ENCODE data around the gene EHF. TPM values are rescaled to one million over a fixed set of nuclear protein-coding genes. Genes with fewer than 3 reads are reported as not detected.

Gene EHF
- total and polyA plus RNA-seq, 2 of the 13 experiments (the other 11 are each of a cell fraction or from before 2014, with no cell fraction given): 0.04 to 0.46 TPM

DNA sequence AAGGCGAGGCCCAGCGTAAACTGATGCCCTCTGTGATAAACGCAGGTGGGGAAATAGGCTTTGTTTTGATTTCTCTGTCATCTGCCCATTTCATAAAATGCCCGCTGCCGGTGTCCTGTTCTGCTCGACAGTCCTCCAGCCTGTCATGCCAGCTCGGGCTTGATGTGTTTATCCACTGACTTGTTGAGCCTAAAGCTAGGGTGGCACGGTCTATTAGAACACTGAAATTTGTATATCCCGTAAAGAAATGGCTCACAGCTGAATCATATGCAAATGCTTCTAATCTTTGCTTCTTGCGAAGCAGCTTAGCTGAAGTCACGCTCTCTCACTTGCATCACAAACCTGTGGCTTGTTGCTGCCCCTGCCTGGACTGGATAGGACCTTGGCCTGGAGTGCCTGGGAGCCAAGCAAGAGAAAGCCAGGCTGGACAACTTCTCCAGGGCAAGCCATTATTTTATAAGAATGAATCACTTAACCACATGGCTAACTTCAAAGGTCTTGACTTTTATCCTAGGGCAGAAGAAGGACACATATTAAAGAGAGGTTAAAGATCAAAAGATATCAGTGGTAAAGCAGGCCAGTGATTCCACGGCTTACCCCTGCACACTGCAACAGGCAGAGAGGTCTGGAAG lies 33.1 kb downstream of the EHF start (continued):
- TF ChIP-seq, protein P1, sequence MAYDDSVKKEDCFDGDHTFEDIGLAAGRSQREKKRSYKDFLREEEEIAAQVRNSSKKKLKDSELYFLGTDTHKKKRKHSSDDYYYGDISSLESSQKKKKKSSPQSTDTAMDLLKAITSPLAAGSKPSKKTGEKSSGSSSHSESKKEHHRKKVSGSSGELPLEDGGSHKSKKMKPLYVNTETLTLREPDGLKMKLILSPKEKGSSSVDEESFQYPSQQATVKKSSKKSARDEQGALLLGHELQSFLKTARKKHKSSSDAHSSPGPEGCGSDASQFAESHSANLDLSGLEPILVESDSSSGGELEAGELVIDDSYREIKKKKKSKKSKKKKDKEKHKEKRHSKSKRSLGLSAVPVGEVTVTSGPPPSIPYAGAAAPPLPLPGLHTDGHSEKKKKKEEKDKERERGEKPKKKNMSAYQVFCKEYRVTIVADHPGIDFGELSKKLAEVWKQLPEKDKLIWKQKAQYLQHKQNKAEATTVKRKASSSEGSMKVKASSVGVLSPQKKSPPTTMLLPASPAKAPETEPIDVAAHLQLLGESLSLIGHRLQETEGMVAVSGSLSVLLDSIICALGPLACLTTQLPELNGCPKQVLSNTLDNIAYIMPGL (CRISPR knock-in tag; IDR thresholded peaks at IDR 0.05; ENCODE audit: borderline replicate concordance in 1 of 2, low read depth in 1 of 2): peak in 1 of 2 experiments; percentile 45; a peak in 1 of 4 replicates
- TF ChIP-seq NFE2L1 (CRISPR knock-in tag; IDR thresholded peaks at IDR 0.05; ENCODE audit: borderline replicate concordance) (no peak), PCBP2 (optimal IDR thresholded peaks at IDR 0.05; ENCODE audit: low read depth, low read length, poor library complexity, severe bottlenecking) (no peak), SALL1 (CRISPR knock-in tag; IDR thresholded peaks at IDR 0.05) (peak; percentile 64), EZH2 (conservative IDR thresholded peaks at IDR 0.05; ENCODE audit: low read depth, low read length) (no peak), NONO (IDR thresholded peaks at IDR 0.05) (no peak), NONO (CRISPR knock-in tag; conservative IDR thresholded peaks at IDR 0.05) (peak; percentile 53; the same call in 1 of the 2 replicates), MLLT10 (CRISPR knock-in tag; IDR thresholded peaks at IDR 0.05) (no peak), ERF (CRISPR knock-in tag; IDR thresholded peaks at IDR 0.05) (peak; percentile 40; the same call in 1 of the 2 replicates), ZNF598 (CRISPR knock-in tag; IDR thresholded peaks at IDR 0.05; ENCODE audit: borderline replicate concordance) (no peak), NR2F6 (IDR thresholded peaks at IDR 0.05) (no peak), NR2F6 (CRISPR knock-in tag; IDR thresholded peaks at IDR 0.05) (peak; percentile 50; the same call in 1 of the 2 replicates)
- TF ChIP-seq, protein P2, sequence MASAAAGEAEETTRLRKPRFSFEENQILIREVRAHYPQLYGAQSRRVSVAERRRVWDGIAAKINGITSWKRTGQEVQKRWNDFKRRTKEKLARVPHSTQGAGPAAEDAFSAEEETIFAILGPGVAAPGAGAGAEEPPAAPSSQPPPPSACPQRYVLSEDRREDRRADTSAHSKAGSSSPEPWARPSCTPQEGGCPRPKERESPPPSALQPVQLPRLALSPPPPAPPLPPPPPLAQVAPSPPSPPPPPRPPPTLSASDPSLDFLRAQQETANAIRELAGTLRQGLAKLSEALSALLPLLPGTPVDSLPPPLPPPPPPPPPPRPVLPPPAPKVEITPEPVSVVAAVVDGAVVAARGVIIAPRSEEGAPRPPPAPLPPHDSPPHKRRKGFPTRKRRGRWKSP (CRISPR knock-in tag; IDR thresholded peaks at IDR 0.05): 0 out of 2 replicates have a peak, but pooled peaks have one; percentile 4
- TF ChIP-seq, protein P3, sequence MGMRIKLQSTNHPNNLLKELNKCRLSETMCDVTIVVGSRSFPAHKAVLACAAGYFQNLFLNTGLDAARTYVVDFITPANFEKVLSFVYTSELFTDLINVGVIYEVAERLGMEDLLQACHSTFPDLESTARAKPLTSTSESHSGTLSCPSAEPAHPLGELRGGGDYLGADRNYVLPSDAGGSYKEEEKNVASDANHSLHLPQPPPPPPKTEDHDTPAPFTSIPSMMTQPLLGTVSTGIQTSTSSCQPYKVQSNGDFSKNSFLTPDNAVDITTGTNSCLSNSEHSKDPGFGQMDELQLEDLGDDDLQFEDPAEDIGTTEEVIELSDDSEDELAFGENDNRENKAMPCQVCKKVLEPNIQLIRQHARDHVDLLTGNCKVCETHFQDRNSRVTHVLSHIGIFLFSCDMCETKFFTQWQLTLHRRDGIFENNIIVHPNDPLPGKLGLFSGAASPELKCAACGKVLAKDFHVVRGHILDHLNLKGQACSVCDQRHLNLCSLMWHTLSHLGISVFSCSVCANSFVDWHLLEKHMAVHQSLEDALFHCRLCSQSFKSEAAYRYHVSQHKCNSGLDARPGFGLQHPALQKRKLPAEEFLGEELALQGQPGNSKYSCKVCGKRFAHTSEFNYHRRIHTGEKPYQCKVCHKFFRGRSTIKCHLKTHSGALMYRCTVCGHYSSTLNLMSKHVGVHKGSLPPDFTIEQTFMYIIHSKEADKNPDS (CRISPR knock-in tag; IDR thresholded peaks at IDR 0.05): no peak
- TF ChIP-seq, protein P4, sequence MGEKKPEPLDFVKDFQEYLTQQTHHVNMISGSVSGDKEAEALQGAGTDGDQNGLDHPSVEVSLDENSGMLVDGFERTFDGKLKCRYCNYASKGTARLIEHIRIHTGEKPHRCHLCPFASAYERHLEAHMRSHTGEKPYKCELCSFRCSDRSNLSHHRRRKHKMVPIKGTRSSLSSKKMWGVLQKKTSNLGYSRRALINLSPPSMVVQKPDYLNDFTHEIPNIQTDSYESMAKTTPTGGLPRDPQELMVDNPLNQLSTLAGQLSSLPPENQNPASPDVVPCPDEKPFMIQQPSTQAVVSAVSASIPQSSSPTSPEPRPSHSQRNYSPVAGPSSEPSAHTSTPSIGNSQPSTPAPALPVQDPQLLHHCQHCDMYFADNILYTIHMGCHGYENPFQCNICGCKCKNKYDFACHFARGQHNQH (CRISPR knock-in tag; IDR thresholded peaks at IDR 0.05): no peak; the same call in 1 of the 2 replicates
- TF ChIP-seq, protein P5, sequence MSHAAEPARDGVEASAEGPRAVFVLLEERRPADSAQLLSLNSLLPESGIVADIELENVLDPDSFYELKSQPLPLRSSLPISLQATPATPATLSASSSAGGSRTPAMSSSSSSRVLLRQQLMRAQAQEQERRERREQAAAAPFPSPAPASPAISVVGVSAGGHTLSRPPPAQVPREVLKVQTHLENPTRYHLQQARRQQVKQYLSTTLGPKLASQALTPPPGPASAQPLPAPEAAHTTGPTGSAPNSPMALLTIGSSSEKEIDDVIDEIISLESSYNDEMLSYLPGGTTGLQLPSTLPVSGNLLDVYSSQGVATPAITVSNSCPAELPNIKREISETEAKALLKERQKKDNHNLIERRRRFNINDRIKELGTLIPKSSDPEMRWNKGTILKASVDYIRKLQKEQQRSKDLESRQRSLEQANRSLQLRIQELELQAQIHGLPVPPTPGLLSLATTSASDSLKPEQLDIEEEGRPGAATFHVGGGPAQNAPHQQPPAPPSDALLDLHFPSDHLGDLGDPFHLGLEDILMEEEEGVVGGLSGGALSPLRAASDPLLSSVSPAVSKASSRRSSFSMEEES (CRISPR knock-in tag; IDR thresholded peaks at IDR 0.05): peak; percentile 87
- TF ChIP-seq, protein P6, sequence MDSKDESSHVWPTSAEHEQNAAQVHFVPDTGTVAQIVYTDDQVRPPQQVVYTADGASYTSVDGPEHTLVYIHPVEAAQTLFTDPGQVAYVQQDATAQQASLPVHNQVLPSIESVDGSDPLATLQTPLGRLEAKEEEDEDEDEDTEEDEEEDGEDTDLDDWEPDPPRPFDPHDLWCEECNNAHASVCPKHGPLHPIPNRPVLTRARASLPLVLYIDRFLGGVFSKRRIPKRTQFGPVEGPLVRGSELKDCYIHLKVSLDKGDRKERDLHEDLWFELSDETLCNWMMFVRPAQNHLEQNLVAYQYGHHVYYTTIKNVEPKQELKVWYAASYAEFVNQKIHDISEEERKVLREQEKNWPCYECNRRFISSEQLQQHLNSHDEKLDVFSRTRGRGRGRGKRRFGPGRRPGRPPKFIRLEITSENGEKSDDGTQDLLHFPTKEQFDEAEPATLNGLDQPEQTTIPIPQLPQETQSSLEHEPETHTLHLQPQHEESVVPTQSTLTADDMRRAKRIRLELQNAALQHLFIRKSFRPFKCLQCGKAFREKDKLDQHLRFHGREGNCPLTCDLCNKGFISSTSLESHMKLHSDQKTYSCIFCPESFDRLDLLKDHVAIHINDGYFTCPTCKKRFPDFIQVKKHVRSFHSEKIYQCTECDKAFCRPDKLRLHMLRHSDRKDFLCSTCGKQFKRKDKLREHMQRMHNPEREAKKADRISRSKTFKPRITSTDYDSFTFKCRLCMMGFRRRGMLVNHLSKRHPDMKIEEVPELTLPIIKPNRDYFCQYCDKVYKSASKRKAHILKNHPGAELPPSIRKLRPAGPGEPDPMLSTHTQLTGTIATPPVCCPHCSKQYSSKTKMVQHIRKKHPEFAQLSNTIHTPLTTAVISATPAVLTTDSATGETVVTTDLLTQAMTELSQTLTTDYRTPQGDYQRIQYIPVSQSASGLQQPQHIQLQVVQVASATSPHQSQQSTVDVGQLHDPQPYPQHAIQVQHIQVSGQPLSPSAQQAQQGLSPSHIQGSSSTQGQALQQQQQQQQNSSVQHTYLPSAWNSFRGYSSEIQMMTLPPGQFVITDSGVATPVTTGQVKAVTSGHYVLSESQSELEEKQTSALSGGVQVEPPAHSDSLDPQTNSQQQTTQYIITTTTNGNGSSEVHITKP (CRISPR knock-in tag; IDR thresholded peaks at IDR 0.05; ENCODE audit: low read depth): 0 out of 2 replicates have a peak, but pooled peaks have one; percentile 30

All from HepG2 (cell line).